ENCODE results near the gene LMNTD2. TPM values are rescaled to one million over a fixed set of nuclear protein-coding genes. Genes with fewer than 3 reads are reported as not detected.

The LMNTD2 gene
- total RNA-seq, 1 experiment from 2014 or later, result 1.4 TPM

DNA sequence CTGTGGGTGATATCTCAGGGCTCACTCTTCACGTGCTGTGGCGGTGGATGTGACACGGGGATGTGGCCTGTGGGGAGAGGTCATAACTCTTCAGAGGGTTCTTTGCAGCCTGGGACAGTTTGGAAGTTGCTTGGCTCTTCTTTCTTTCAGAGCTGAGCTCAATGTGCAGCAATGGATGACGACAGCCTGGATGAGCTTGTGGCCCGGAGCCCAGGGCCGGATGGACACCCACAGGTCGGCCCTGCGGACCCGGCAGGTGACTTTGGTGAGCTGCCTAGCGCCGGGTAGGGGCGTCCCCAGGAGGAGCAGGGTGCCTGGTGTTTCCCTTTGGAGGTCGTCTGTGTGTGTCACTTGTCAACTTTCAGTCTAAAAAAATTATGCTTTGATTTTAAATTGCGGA is 20.8 kb upstream of the LMNTD2 start:
- no peaks in the 10 kb centered on the region for H3F3A ChIP-seq (ENCODE audit: low read length, unreplicated experiment)
- H4K20me1 ChIP-seq (ENCODE audit: low read length), result peaks cover 58% of the 10 kb centered on the region
- no peaks in the 10 kb centered on the region for H3K9me3 ChIP-seq (ENCODE audit: low read length)
- ChIA-PET CTCF (interaction anchor here (0.7 kb wide), 1 partner anchor 80 kb away, joined by 6 read pairs; no protein-coding TSS in a partner anchor), POLR2A (ENCODE audit: unreplicated experiment) (interaction anchor here (0.6 kb wide), 1 partner anchor 86 kb away, joined by 3 read pairs; no protein-coding TSS in a partner anchor)
- no peak overlapping the region for H3K27ac ChIP-seq (ENCODE audit: low read length)
- H3K9ac ChIP-seq (ENCODE audit: low read length), result no peak overlapping the region
- H2AFZ ChIP-seq (ENCODE audit: low read length), result no peak overlapping the region
- no peak overlapping the region for H3K4me3 ChIP-seq (ENCODE audit: low read length)
- peaks cover 70% of the 10 kb centered on the region for H3K79me2 ChIP-seq (ENCODE audit: low read length)
- BruUV-seq (replicated peaks), result no TSS peak
- ATAC-seq, result no peak
- peaks cover 19% of the 10 kb centered on the region for H3K4me1 ChIP-seq (ENCODE audit: insufficient read depth, low read length)
- H3K4me2 ChIP-seq (ENCODE audit: low read length), result no peak overlapping the region
- peaks cover 18% of the 10 kb centered on the region; the same call in 1 of the 2 replicates for H3K36me3 ChIP-seq (ENCODE audit: low read depth, low read length)
- H3K9me2 ChIP-seq (replicated peaks; ENCODE audit: low read length), result no peaks in the 10 kb centered on the region
- intact Hi-C loops (cut with micrococcal nuclease), result no loop called here
- no peak for DNase-seq
- no peaks in the 10 kb centered on the region for H3K27me3 ChIP-seq (ENCODE audit: low read length)
- TF ChIP-seq, protein P1, sequence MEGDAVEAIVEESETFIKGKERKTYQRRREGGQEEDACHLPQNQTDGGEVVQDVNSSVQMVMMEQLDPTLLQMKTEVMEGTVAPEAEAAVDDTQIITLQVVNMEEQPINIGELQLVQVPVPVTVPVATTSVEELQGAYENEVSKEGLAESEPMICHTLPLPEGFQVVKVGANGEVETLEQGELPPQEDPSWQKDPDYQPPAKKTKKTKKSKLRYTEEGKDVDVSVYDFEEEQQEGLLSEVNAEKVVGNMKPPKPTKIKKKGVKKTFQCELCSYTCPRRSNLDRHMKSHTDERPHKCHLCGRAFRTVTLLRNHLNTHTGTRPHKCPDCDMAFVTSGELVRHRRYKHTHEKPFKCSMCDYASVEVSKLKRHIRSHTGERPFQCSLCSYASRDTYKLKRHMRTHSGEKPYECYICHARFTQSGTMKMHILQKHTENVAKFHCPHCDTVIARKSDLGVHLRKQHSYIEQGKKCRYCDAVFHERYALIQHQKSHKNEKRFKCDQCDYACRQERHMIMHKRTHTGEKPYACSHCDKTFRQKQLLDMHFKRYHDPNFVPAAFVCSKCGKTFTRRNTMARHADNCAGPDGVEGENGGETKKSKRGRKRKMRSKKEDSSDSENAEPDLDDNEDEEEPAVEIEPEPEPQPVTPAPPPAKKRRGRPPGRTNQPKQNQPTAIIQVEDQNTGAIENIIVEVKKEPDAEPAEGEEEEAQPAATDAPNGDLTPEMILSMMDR (conservative IDR thresholded peaks at IDR 0.05; ENCODE audit: low read depth, low read length), result no peak
- TF ChIP-seq EZH2 (IDR thresholded peaks at IDR 0.05; ENCODE audit: low read length, unreplicated experiment) (no peak), EZH2phosphoT487 (IDR thresholded peaks at IDR 0.05; ENCODE audit: borderline replicate concordance, low read length) (no peak)

DNA sequence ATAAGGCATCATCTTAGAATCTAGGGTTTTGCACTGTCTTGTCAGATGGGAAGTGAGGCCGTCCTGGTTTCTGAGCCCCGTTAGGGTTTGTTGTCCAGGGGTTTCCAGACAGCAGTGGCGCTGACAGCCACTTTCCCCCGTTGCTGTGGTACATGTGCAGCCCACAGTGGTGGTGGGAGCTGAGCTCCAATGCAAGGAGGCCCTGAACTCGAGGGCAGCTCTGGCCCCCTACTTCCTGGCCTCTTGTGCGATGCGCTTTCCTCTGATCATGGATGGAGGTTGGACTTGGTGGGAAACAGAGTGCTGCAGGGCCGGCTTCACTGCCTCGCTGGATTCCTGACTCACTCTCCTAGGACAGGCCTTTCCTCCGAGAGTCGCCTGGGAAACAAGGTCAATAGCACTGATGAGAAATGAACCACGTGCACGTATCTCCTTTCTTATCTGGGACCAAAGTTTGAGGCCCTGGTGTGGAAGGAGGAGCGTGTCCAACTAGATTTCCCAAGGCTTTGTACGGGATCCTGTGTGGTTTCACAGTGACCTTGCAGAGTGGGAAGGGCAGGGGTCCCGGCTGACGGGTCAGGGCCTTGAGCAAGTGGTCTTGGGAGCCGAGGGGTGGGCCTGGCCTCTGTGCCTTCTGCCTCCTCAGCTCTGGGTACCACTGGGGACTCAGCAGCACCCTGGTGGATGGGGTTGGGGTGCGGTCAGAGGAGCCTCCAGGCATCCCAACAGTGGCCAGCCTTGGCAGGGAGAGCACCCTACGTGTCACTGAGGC is 19.5 kb upstream of the LMNTD2 start:
- no peak overlapping the region for H3K4me2 ChIP-seq (ENCODE audit: low read length)
- H3F3A ChIP-seq (ENCODE audit: low read length, unreplicated experiment), result no peaks in the 10 kb centered on the region
- no peak overlapping the region for H3K4me3 ChIP-seq (ENCODE audit: low read length)
- no peak overlapping the region for H2AFZ ChIP-seq (ENCODE audit: low read length)
- POLR2A ChIA-PET (ENCODE audit: unreplicated experiment), result no interaction called here
- peaks cover 17% of the 10 kb centered on the region; the same call in 1 of the 2 replicates for H3K36me3 ChIP-seq (ENCODE audit: low read depth, low read length)
- H3K4me1 ChIP-seq (ENCODE audit: insufficient read depth, low read length), result peaks cover 19% of the 10 kb centered on the region
- no peaks in the 10 kb centered on the region for H3K9me2 ChIP-seq (replicated peaks; ENCODE audit: low read length)
- H4K20me1 ChIP-seq (ENCODE audit: low read length), result peaks cover 58% of the 10 kb centered on the region
- TF ChIP-seq, protein P1 (conservative IDR thresholded peaks at IDR 0.05; ENCODE audit: low read depth, low read length), result no peak
- no peak for TF ChIP-seq EZH2 (IDR thresholded peaks at IDR 0.05; ENCODE audit: low read length, unreplicated experiment)
- no peak for TF ChIP-seq EZH2phosphoT487 (IDR thresholded peaks at IDR 0.05; ENCODE audit: borderline replicate concordance, low read length)
- DNase-seq, result no peak
- ATAC-seq, result no peak
- H3K27ac ChIP-seq (ENCODE audit: low read length), result no peak overlapping the region
- BruUV-seq (replicated peaks), result no TSS peak
- H3K79me2 ChIP-seq (ENCODE audit: low read length), result peaks cover 76% of the 10 kb centered on the region
- no peaks in the 10 kb centered on the region for H3K27me3 ChIP-seq (ENCODE audit: low read length)
- no peaks in the 10 kb centered on the region for H3K9me3 ChIP-seq (ENCODE audit: low read length)
- no peak overlapping the region for H3K9ac ChIP-seq (ENCODE audit: low read length)
- intact Hi-C loops (cut with micrococcal nuclease), result no loop called here
- CTCF ChIA-PET, result no interaction called here
